Renal cortical epithelial cell (primary cell): ENCODE measurements around the gene NAT14. TPM values are rescaled to one million over a fixed set of nuclear protein-coding genes. Genes with fewer than 3 reads are reported as not detected.
"Not testable (repeated sequence)": the region's sequence is repeated elsewhere in the genome, so short reads cannot be mapped to it uniquely, and the experiment has no call there.

Experiments used
- DNase-seq: peaks from one replicate; pipeline ENCODE4 v3.0.0-alpha.2; 2011; ENCODE audit warnings: low read depth
- total RNA-seq: library from RNA; depleted of rRNA; stranded (reverse); fragments of >200 nt; gene quantifications from 2 replicates; pipeline ENCODE4 v1.2.3, GENCODE V29; 2014

NAT14 gene
- total RNA-seq, 1 donor from 2014 or later: 39.4 TPM

DNA sequence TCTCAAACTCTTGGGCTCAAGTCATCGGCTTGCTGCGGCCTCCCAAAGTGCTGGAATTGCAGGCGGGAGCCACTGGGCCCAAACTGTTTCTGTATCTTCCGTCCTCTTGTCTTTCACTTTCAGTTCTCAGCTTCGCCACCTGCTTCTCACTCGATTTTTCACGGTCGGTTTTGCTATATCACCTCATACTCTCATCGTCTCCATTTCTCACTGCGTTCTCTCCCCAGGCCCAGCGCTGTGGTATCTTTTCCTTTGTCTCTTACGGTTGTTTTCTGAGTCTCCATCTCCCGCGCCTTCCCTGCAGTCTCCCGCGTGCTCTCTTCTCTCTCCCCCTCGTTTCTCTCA, 18.1 kb downstream of the NAT14 start:
- DNase-seq: no peak

DNA sequence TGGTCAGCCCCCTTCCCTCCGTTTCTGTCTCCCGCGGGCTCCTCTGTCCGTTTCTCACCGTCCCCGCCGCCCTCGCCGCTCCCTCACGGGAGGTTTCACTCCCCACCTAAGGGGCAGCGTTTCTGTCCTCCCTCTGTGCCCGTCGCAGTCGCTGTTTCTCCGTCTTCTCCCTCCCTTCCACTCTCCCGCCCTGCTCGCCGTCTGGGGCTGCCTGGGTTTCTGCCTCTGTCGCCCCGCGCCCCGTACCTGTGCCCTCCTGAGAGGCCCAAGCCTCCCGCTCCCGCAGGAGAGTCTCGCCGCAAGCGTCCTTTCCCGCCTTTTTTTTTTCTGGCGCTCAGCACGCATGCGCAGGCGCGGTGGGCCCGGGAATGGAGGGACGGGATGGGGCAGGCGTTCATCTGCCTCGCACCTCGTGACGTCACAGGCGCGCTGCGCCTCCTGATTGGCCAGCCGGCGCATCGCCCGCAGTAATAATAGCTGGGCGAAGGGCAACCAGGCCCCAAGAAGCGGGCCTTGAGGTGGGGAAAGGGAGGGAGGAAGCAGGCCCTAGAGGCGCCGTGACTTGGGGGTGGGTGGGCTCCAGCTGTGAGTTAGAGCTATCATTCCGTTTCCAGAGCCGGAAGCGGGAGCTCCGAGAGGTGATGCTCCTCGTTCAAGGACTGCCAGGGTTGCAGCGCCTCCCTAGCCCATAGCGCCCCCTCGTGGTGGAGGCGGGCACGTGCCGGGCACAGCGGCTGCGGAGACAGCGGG, 18.7 kb downstream of the NAT14 start:
- DNase-seq: peak; percentile 71

DNA sequence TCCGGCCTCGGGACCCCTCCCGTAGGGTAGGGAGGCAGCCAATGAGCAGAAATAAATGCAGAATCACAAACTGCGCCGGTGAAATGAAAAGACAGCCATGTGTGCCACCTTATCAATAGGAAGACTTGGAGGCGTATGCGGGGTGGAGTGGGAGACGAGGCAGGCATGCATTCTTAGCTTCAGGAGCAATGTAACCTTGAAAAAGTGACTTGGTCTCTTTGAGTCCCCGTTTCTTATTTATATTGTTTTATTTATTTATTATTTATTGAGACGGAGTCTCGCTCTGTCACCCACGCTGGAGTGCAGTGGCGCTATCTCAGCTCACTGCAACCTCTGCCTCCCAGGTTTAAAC, 19.2 kb downstream of the NAT14 start:
- DNase-seq: no peak

DNA sequence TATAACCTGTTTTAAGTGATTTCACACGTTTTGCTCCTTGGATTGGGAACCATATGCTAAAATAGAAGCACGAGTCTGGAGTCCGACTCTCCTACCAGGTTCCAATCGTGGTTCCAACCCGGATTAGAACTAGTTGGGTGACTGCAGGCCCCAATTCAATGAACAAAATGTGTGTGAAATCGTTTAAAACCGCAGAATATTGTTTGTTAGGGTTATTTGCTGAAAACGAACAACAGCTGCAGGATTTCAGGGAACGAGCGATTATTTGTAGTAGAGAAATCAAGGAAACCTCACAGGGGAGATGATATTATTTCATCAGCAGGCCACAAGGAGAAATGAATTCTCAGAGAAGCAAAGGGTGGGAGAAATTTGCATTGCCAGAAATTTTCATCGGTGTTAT, 20.0 kb downstream of the NAT14 start:
- no peak for DNase-seq

DNA sequence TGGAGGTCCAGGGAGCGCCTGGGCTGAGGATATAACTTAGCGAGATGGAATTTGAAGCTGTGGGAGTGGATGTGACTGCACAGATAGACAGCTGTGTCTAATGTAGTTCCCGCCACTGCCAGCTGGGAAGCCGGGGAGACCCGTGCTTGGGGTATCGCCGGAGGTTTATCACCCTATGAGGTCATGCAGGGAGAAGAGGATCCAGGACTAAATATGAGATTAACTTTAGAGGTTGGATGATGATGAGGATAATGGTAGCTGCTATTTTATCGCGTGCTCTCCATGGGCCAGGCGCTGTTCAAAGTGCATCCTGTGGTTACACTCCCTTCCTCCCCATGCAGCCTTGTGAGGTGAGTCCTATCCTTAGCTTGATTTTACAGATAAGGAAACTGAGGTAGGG, 23.1 kb downstream of the NAT14 start:
- no peak for DNase-seq

DNA sequence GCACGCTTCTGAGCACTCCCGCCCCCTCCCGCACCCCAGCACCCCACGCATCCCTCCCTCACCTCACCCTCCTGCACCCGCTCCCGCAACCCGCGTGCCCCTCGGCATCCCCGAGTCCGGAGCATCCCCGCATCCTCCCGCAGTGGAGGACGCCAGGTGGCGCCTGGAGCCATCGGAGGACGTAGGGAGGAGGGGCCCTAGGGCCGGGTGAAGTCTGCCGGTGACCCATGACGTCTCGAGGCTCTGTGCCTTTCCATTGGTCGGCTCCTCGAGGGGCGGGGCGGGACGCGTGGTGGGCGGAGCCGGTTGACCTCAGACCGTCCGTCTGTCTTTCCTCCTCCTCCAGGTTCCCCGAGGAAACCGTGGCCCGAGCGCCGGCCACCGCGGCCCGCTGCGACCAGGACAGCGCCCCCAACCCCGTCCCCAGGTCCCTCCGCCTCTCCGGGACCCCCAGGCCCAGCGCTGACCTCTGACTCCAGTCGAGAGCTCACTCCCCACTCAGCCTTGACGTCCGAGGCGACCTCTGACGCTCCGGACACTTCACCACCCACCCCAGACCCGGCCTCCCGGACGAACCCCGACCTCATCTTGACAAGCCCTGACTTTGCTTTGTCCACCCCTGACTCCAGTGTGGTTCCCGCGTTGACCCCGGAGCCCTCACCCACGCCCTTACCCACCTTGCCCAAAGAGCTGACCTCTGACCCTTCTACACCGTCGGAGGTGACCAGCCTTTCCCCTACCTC, 32.1 kb downstream of the NAT14 start:
- DNase-seq: peak; percentile 68

GRCh38 chr19:55519451-55520311, 34.7 kb downstream of the NAT14 start:
- DNase-seq: peak; percentile 28

DNA sequence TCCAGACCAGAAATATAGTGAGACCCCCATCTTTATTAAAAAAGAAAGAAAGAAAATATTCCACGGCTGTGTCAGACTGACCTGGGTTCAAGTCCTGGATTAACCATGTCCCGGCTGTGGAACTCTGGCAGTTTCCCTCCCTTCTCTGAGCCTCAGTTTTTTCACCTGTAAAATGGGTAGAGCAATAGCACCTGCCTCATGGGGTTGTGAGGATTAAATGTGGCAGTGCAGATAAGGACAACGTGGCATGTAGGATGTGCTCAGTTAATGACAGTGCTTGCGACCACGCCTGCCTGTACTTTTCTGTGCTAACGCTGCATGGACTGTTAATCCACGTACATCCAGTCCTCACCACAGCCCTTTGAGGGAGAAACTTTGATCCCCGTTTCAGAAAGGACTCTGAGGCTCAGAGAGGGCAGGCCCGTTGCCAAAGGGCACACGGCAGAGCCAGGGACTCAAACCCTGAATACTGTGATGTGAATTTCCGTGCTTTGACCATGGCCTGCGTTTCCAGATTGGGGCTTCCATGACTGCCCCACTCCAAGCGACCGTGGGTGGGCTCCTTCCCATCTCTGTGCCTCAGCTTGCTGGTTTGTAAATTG, 35.8 kb downstream of the NAT14 start:
- no peak for DNase-seq

GRCh38 chr19:55525289-55526101, 40.5 kb downstream of the NAT14 start:
- no peak for DNase-seq

- peak; percentile 55 for DNase-seq
These were observed 41.5 kb downstream of the NAT14 start for GRCh38 chr19:55526216-55527196.

GRCh38 chr19:55527197-55528029, 42.4 kb downstream of the NAT14 start:
- DNase-seq: no peak

- DNase-seq: no peak
These were observed 43.2 kb downstream of the NAT14 start for GRCh38 chr19:55528030-55528803.

- DNase-seq: no peak
These were observed 44.7 kb downstream of the NAT14 start for GRCh38 chr19:55529636-55530234.

GRCh38 chr19:55530996-55531395, 46.0 kb downstream of the NAT14 start:
- DNase-seq: no peak

DNA sequence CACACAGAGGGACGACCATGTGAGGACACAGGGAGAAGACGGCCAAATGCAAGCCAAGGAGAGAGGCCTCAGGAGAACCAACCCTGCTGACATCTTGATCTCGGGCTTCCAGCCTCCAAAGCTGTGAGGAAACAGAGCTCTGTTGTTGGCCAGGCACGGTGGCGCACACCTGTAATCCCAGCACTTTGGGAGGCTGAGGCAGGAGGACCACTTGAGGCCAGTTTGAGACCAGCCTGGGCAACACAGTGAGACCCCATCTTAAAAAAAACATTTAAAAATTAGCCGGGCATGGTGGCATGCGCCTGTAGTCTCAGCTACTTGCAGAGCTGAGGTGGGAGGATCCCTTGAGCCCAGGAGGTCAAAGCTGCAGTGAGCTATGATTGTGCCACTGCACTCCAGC, 49.3 kb downstream of the NAT14 start:
- not testable (repeated sequence) for DNase-seq

GRCh38 chr19:55535173-55535964, 50.4 kb downstream of the NAT14 start:
- DNase-seq: no peak

GRCh38 chr19:55535965-55536350, 51.0 kb downstream of the NAT14 start:
- DNase-seq: no peak
